ENCODE results near the gene MYL3. TPM values are rescaled to one million over a fixed set of nuclear protein-coding genes. Genes with fewer than 3 reads are reported as not detected.

The MYL3 gene
- polyA plus RNA-seq, 2 of the 4 experiments (the other 2 are of a cell fraction): 0.25 TPM; not detected in 1

DNA sequence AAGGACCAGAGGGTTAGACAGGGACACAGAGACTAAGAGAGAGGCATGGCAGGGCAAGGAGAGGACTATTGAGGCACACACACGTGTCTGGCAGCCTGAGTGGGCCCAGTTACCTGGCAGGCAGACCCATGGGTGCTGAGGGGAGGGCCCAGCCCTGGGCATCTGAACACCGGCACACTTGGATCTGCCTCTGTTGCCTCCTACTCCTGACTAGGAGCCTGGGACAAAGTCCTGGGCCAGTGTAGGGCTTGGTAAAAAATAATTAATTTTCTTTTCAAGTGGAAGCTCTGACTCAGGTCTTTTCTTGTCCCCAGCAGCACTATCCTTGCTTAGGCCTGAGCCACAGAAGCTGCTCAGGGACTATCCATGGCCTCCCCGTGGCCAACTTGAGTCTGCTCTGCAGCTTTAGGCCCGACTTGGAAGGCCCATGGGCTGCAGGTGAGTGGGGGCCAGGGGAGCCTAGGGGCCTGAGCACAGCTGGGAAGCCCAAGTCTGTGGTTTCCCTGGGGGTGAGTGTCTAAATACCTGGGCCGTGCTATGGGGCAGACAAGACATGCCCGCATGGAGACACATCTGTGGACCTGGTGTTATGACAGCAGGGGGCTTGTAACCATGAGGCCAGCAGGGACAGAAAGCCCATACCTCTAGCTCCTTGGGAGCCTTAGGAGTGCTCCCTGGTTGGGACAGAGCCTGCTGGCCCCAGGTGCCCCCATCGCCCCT lies 14.3 kb upstream of the MYL3 start, which contains the start of gene PTH1R:
Gene PTH1R, plus strand, starts transcription at position 316 of the 720 bp plus-strand sequence. CDS start 5,839 bp downstream, outside the sequence.
- DNase-seq (ENCODE audit: low read depth in 1 of 2, low spot score in 1 of 2): no peak
- no peak for ATAC-seq
- TF ChIP-seq RARB (CRISPR knock-in tag; IDR thresholded peaks at IDR 0.05) (no peak), FOSL2 (IDR thresholded peaks at IDR 0.05) (no peak), FOSL2 (CRISPR knock-in tag; IDR thresholded peaks at IDR 0.05) (no peak), EP300 (IDR thresholded peaks at IDR 0.05) (no peak), CHD2 (IDR thresholded peaks at IDR 0.05; ENCODE audit: low read length, partially characterized antibody) (no peak), EHF (CRISPR knock-in tag; IDR thresholded peaks at IDR 0.05) (no peak), ATOH8 (CRISPR knock-in tag; IDR thresholded peaks at IDR 0.05; ENCODE audit: low read depth) (no peak), FOSB (CRISPR knock-in tag; IDR thresholded peaks at IDR 0.05) (no peak), ZFP36 (IDR thresholded peaks at IDR 0.05; ENCODE audit: borderline replicate concordance, partially characterized antibody) (no peak), NFE2L2 (conservative IDR thresholded peaks at IDR 0.05; ENCODE audit: low read length) (no peak), PBX3 (IDR thresholded peaks at IDR 0.05) (no peak), RNF2 (IDR thresholded peaks at IDR 0.05; ENCODE audit: borderline replicate concordance, low read depth) (no peak)
- TF ChIP-seq, protein P1, sequence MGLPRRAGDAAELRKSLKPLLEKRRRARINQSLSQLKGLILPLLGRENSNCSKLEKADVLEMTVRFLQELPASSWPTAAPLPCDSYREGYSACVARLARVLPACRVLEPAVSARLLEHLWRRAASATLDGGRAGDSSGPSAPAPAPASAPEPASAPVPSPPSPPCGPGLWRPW (IDR thresholded peaks at IDR 0.05): no peak
- POLR2A ChIA-PET: no interaction called here
- peak within 1 kb of the TSS; percentile 48 for H3K4me2 ChIP-seq
- no peaks in the 10 kb centered on the region for H3K9me3 ChIP-seq
- CTCF ChIA-PET: interaction anchor here (1.2 to 7.4 kb wide), 3 partner anchors 10 to 32 kb away, joined by 3 to 45 read pairs (median 4); no protein-coding TSS in a partner anchor
- FAIRE-seq: no peak
- H3K4me3 ChIP-seq: no peak within 1 kb of the TSS
- peaks cover 21% of the 10 kb centered on the region for H3K4me1 ChIP-seq
- H3K27ac ChIP-seq: peak within 1 kb of the TSS; percentile 38 to 67; a peak in 4 of 6 replicates
- 66% methylated on average over 5 of the region's 7 CpGs for WGBS (ENCODE audit: missing lambda C conversion rate)

GRCh38 chr3:46876313-46877300 lies 13.4 kb upstream of the MYL3 start:
- no peak overlapping the region for H3K27ac ChIP-seq
- H3K9me3 ChIP-seq: no peaks in the 10 kb centered on the region
- FAIRE-seq (no peak), DNase-seq (ENCODE audit: low read depth in 1 of 2, low spot score in 1 of 2) (no peak), ATAC-seq (no peak)
- 94% methylated on average over 6 of the region's 10 CpGs for WGBS (ENCODE audit: missing lambda C conversion rate)
- TF ChIP-seq KDM5A (IDR thresholded peaks at IDR 0.05): no peak
- TF ChIP-seq NPAS2 (CRISPR knock-in tag; IDR thresholded peaks at IDR 0.05; ENCODE audit: borderline replicate concordance): no peak
- no peak for TF ChIP-seq HDAC2 (IDR thresholded peaks at IDR 0.05)
- no peak overlapping the region for H3K4me3 ChIP-seq
- ChIA-PET POLR2A (interaction anchor here (0.5 kb wide), 1 partner anchor 335 kb away, joined by 4 read pairs; no protein-coding TSS in a partner anchor), CTCF (interaction anchor here (0.9 to 7.4 kb wide), 2 partner anchors 9 to 15 kb away, joined by 3 to 45 read pairs; no protein-coding TSS in a partner anchor)
- H3K4me2 ChIP-seq: no peak overlapping the region
- H3K4me1 ChIP-seq: peaks cover 21% of the 10 kb centered on the region

DNA sequence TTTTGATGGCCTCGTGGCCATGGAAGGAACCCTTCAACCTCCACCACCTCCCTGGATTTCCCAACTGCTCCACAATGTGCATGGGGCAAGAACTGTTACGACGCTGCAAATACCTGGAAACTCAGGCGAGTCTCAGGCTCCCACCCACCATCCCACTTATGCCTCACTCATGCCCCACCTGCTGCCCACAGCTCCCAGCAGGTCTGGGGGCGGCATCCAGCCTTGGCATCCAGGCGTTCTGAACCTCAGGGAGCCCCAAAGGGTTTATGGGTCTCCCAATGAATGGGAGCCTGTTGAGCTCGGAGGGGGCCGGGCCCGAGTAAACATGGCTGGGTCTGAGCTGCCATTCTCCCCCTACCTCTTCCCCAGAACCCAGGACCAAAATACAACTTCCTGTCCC lies 12.3 kb upstream of the MYL3 start:
- DNase-seq (ENCODE audit: low read depth in 1 of 2, low spot score in 1 of 2) (no peak), FAIRE-seq (no peak), ATAC-seq (no peak)
- POLR2A ChIA-PET: interaction anchor here (0.5 kb wide), 1 partner anchor 336 kb away, joined by 4 read pairs; no protein-coding TSS in a partner anchor
- Histone ChIP-seq H3K27ac (no peak overlapping the region), H3K4me2 (no peak overlapping the region), H3K9me3 (no peaks in the 10 kb centered on the region), H3K4me3 (no peak overlapping the region), H3K4me1 (peaks cover 18% of the 10 kb centered on the region)
- 69% methylated on average over 8 of the region's 9 CpGs for WGBS (ENCODE audit: missing lambda C conversion rate)
- no peak for TF ChIP-seq POLR2AphosphoS2 (conservative IDR thresholded peaks at IDR 0.05; ENCODE audit: low read length)
- TF ChIP-seq CBX8 (IDR thresholded peaks at IDR 0.05): no peak
- no peak for TF ChIP-seq RNF2 (IDR thresholded peaks at IDR 0.05; ENCODE audit: borderline replicate concordance, low read depth)
- no peak for TF ChIP-seq ZSCAN20 (CRISPR knock-in tag; IDR thresholded peaks at IDR 0.05)
- TF ChIP-seq BHLHE40 (IDR thresholded peaks at IDR 0.05; ENCODE audit: low read depth, low read length): no peak
- TF ChIP-seq EHF (CRISPR knock-in tag; IDR thresholded peaks at IDR 0.05): no peak
- no peak for TF ChIP-seq POLR2A (IDR thresholded peaks at IDR 0.05; ENCODE audit: low read length)
- TF ChIP-seq RAD21 (conservative IDR thresholded peaks at IDR 0.05 in 1 of 2, IDR thresholded peaks at IDR 0.05 in 1 of 2): no peak
- no peak for TF ChIP-seq CBX2 (IDR thresholded peaks at IDR 0.05; ENCODE audit: borderline replicate concordance, low read depth)
- no peak for TF ChIP-seq HOXA7 (CRISPR knock-in tag; IDR thresholded peaks at IDR 0.05)
- TF ChIP-seq, protein P2, sequence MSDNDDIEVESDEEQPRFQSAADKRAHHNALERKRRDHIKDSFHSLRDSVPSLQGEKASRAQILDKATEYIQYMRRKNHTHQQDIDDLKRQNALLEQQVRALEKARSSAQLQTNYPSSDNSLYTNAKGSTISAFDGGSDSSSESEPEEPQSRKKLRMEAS (IDR thresholded peaks at IDR 0.05): no peak
- TF ChIP-seq MAFK (IDR thresholded peaks at IDR 0.05; ENCODE audit: partially characterized antibody): no peak
- no peak for TF ChIP-seq CEBPB (IDR thresholded peaks at IDR 0.05)
- no peak for TF ChIP-seq ZFP36 (IDR thresholded peaks at IDR 0.05; ENCODE audit: borderline replicate concordance, partially characterized antibody)
- TF ChIP-seq FOXS1 (CRISPR knock-in tag; IDR thresholded peaks at IDR 0.05): no peak
- CTCF ChIA-PET: interaction anchor here (7.4 kb wide), 1 partner anchor 8 kb away, joined by 45 read pairs; no protein-coding TSS in a partner anchor

Measured in A549 (cell line).